SH-SY5Y (cell line): Measurements from ENCODE around the gene RXRA.

Experiments used
- GATA2 ChIP-seq: IDR thresholded peaks from 2 replicates; pipeline ENCODE4 v1.6.1; 2011; ENCODE audit warnings: mild to moderate bottlenecking, low read depth, low read length
- GATA3 ChIP-seq: IDR thresholded peaks from 2 replicates; pipeline ENCODE4 v1.6.1; 2011; ENCODE audit warnings: low read depth, mild to moderate bottlenecking, low read length, moderate library complexity

GRCh38 chr9:134288746-134289145, 37.5 kb upstream of the RXRA start:
- TF ChIP-seq GATA3 (no peak), GATA2 (no peak)
